GM20000 (cell line): ENCODE measurements around the gene CPNE4.

ENCODE experiments used
- DNase-seq: peaks from one replicate; pipeline ENCODE4 v3.0.0; 2012; ENCODE audit warnings: low spot score
- CTCF ChIP-seq: IDR thresholded peaks from 2 replicates; pipeline ENCODE4 v1.5.1; 2012; ENCODE audit warnings: mild to moderate bottlenecking, control low read depth; ENCODE audit errors: extremely low read depth, missing control alignments

The CPNE4 gene

GRCh38 chr3:131795390-131796090, 239.3 kb downstream of the CPNE4 start:
- peak; percentile 5 for DNase-seq
- TF ChIP-seq CTCF = no peak

GRCh38 chr3:131794766-131795388, 239.9 kb downstream of the CPNE4 start:
- peak; percentile 55 for DNase-seq
- TF ChIP-seq CTCF = peak; percentile 62

GRCh38 chr3:131793870-131794269, 240.9 kb downstream of the CPNE4 start:
- TF ChIP-seq CTCF = no peak
- DNase-seq = no peak

GRCh38 chr3:131789188-131789587, 245.6 kb downstream of the CPNE4 start:
- TF ChIP-seq CTCF = no peak
- DNase-seq = no peak

- no peak for DNase-seq
- no peak for TF ChIP-seq CTCF
Measured at GRCh38 chr3:131786386-131786785, 248.4 kb downstream of the CPNE4 start.

- DNase-seq = no peak
- TF ChIP-seq CTCF = no peak
Measured at GRCh38 chr3:131782751-131783150, 252.1 kb downstream of the CPNE4 start.

- TF ChIP-seq CTCF = no peak
- no peak for DNase-seq
Measured at GRCh38 chr3:131778526-131778925, 256.3 kb downstream of the CPNE4 start.
